DOHH2 (cell line): Measurements from ENCODE around the gene SLC12A4.
"Not testable (repeated sequence)": the region's sequence is repeated elsewhere in the genome, so short reads cannot be mapped to it uniquely, and the experiment has no call there.

Experiments used
- H3F3A ChIP-seq: fragments of 200-600 bp; sonication (generic), shearing (Covaris generic); 2 replicates; pipeline ENCODE4 v1.6.0; 2016; ENCODE audit warnings: antibody characterized with exemption, mild to moderate bottlenecking; ENCODE audit not compliant: control insufficient read depth, insufficient read depth
- H3K27ac ChIP-seq: fragments of 200-600 bp; sonication (generic); 2 replicates; pipeline ENCODE4 v1.5.1; 2014; ENCODE audit warnings: low read depth, mild to moderate bottlenecking, low read length, moderate library complexity
- H3K27me3 ChIP-seq: fragments of 200-600 bp; sonication (generic); 2 replicates; pipeline ENCODE4 v1.6.1; 2014; ENCODE audit warnings: mild to moderate bottlenecking, low read length, mixed read lengths; ENCODE audit not compliant: control insufficient read depth
- H3K36me3 ChIP-seq: fragments of 200-600 bp; sonication (generic); 2 replicates; pipeline ENCODE4 v1.6.1; 2014; ENCODE audit warnings: mild to moderate bottlenecking, low read length, moderate library complexity, mixed read lengths; ENCODE audit not compliant: control insufficient read depth
- H3K4me1 ChIP-seq: fragments of 200-600 bp; sonication (generic); 2 replicates; pipeline ENCODE4 v1.6.1; 2014; ENCODE audit warnings: mild to moderate bottlenecking, low read length, mixed read lengths; ENCODE audit not compliant: control insufficient read depth
- H3K4me2 ChIP-seq: fragments of 200-600 bp; sonication (generic); 2 replicates; pipeline ENCODE4 v1.6.0; 2014; ENCODE audit warnings: mild to moderate bottlenecking, low read length, moderate library complexity
- H3K4me3 ChIP-seq: fragments of 200-600 bp; sonication (generic); 2 replicates; pipeline ENCODE4 v1.5.1; 2014; ENCODE audit warnings: mild to moderate bottlenecking, low read length, mixed read lengths
- H3K79me2 ChIP-seq: fragments of 200-600 bp; sonication (generic); 2 replicates; pipeline ENCODE4 v1.6.1; 2014; ENCODE audit warnings: mild to moderate bottlenecking, low read length, mixed read lengths; ENCODE audit not compliant: control insufficient read depth
- H3K9me2 ChIP-seq: fragments of 200-600 bp; sonication (generic); replicated peaks from 2 replicates; pipeline ENCODE4 v1.6.1; 2014; ENCODE audit warnings: mild to moderate bottlenecking, low read length, mixed read lengths; ENCODE audit not compliant: control insufficient read depth
- H3K9me3 ChIP-seq: fragments of 200-600 bp; sonication (generic); 2 replicates; pipeline ENCODE4 v1.6.1; 2014; ENCODE audit warnings: antibody characterized with exemption, low read length, mixed read lengths; ENCODE audit not compliant: control insufficient read depth, insufficient read depth
- H4K20me1 ChIP-seq: fragments of 200-600 bp; sonication (generic); 2 replicates; pipeline ENCODE4 v1.6.0; 2014; ENCODE audit warnings: low read depth, mild to moderate bottlenecking, antibody characterized with exemption, low read length, moderate library complexity; ENCODE audit not compliant: control insufficient read depth, insufficient read depth
- EZH2phosphoT487 ChIP-seq: fragments of 200-600 bp; sonication (generic); IDR thresholded peaks from 2 replicates; pipeline ENCODE4 v1.6.1; 2017; ENCODE audit warnings: borderline replicate concordance, mild to moderate bottlenecking, antibody characterized with exemption, low read length, moderate library complexity, mixed read lengths
- TF ChIP-seq, protein P1 (sequence below): fragments of 200-600 bp; sonication (generic); IDR thresholded peaks from one replicate; pipeline ENCODE4 v1.5.1; 2014; ENCODE audit warnings: antibody characterized with exemption, mild to moderate bottlenecking, low read depth, low read length; ENCODE audit not compliant: poor library complexity, severe bottlenecking

The SLC12A4 gene

DNA sequence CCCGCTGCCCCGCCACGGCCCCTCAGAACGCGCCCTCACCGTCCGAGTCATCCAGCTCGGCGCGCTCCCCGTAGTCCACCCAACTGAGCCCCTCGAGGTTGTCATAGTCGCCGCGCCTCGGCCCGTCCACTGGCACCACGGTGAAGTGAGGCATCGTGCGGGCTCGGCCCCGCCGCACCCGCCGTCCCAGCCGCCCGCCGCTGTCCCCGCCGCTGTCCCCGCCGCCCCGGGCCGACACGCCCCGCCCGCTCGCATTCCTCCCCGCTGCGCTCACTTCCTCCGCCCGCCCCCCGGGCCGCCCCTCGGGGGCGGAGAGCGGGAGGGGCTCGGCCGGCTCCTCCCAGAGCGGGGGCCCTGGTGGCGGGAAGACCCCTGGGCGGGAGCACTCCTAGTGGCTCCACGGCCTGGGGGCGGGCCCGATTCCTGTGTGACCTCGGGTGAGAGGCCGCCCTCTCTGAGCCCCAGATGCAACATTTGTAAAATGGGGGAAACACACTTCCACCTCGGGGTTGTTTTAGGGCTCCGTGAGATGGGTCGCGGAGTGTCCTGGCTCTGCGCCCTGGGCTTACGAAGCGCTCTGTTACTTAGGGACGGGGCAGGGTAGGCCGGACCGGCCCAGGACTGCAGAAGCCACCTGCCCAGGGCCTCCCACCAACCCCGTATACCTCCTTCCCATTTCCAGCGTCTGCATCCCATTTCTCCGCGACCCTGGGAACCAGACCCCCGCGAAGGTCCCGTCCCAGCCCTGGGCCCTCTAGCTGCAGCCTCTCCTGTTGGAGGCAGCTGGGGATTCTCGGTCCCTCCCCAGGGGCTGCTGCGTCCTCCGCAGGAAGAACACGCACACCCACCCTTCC lies at the start of gene SLC12A4:
Gene SLC12A4, minus strand, starts transcription at position 238 of the 854 bp plus-strand sequence. Its CDS starts 84 bp downstream, at position 154.
- Histone ChIP-seq H3K27ac (no peak within 1 kb of the TSS), H4K20me1 (0 out of 2 replicates have a peak, but pooled peaks cover 3% of the 10 kb centered on the region), H3K4me3 (peak within 1 kb of the TSS; percentile 75), H3K36me3 (no peaks in the 10 kb centered on the region), H3K9me2 (no peaks in the 10 kb centered on the region), H3K9me3 (no peaks in the 10 kb centered on the region), H3F3A (peaks cover 7% of the 10 kb centered on the region; the same call in 1 of the 2 replicates), H3K4me2 (peak within 1 kb of the TSS; percentile 94), H3K79me2 (0 out of 2 replicates have a peak, but pooled peaks cover 6% of the 10 kb centered on the region), H3K27me3 (no peaks in the 10 kb centered on the region), H3K4me1 (peaks cover 29% of the 10 kb centered on the region)
- TF ChIP-seq, protein P1, sequence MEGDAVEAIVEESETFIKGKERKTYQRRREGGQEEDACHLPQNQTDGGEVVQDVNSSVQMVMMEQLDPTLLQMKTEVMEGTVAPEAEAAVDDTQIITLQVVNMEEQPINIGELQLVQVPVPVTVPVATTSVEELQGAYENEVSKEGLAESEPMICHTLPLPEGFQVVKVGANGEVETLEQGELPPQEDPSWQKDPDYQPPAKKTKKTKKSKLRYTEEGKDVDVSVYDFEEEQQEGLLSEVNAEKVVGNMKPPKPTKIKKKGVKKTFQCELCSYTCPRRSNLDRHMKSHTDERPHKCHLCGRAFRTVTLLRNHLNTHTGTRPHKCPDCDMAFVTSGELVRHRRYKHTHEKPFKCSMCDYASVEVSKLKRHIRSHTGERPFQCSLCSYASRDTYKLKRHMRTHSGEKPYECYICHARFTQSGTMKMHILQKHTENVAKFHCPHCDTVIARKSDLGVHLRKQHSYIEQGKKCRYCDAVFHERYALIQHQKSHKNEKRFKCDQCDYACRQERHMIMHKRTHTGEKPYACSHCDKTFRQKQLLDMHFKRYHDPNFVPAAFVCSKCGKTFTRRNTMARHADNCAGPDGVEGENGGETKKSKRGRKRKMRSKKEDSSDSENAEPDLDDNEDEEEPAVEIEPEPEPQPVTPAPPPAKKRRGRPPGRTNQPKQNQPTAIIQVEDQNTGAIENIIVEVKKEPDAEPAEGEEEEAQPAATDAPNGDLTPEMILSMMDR, result peak; percentile 16
- no peak for TF ChIP-seq EZH2phosphoT487

DNA sequence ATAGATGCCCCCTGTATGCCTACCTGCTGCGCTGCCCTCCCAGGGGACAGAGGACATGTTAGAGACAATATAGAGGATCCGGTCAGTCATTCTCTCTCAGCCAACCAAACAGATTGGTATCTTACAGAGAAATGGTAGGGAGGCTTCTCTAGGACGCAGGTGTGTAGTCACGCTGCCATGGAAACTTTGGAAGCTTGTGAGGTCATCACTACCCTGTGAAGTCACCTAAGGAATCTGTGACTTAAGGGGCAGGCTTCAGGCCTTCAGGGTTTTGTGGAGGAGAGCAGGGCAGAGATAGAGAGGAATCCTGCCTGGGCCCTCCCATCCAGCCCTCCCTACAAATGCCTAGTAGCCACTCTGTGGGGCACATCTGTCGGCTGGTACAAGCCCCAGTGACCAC lies 47.2 kb upstream of the SLC12A4 start, which contains the start of gene DPEP2NB:
Gene DPEP2NB, minus strand, starts transcription at position 231 of the 400 bp plus-strand sequence. Its CDS starts 141 bp downstream, at position 90.
- no peak within 1 kb of the TSS for H3K27ac ChIP-seq
- H3K36me3 ChIP-seq, result no peaks in the 10 kb centered on the region
- 0 out of 2 replicates have a peak, but pooled peaks cover 3% of the 10 kb centered on the region for H3F3A ChIP-seq
- H3K4me3 ChIP-seq, result no peak within 1 kb of the TSS
- H3K9me2 ChIP-seq, result no peaks in the 10 kb centered on the region
- H3K4me2 ChIP-seq, result no peak within 1 kb of the TSS
- peaks cover 5% of the 10 kb centered on the region for H3K4me1 ChIP-seq
- no peaks in the 10 kb centered on the region for H4K20me1 ChIP-seq
- TF ChIP-seq, protein P1, result no peak
- TF ChIP-seq EZH2phosphoT487, result no peak
- no peaks in the 10 kb centered on the region for H3K27me3 ChIP-seq
- H3K9me3 ChIP-seq, result no peaks in the 10 kb centered on the region
- H3K79me2 ChIP-seq, result no peaks in the 10 kb centered on the region

DNA sequence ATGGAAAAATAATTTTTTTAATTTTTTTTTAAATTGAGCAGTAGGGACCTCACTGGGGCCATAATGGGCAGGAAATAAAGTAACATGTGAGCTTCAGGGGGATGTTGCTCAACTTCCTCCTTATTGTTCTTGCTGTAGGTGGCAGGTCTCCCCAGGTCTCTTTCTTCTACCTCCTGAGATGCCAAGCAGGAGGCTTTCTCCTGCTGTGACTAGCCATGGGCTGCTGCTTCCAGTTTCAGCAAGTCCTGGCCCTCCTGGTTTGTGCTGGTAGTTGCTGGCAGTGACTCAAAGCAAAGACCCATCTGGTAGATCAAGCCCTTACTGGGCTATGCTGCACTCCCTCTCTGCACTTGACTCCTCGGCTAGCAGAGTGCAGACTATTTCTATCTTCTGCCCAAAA lies 45.0 kb upstream of the SLC12A4 start:
- H3K27ac ChIP-seq, result no peak overlapping the region
- no peak overlapping the region for H3K4me3 ChIP-seq

DNA sequence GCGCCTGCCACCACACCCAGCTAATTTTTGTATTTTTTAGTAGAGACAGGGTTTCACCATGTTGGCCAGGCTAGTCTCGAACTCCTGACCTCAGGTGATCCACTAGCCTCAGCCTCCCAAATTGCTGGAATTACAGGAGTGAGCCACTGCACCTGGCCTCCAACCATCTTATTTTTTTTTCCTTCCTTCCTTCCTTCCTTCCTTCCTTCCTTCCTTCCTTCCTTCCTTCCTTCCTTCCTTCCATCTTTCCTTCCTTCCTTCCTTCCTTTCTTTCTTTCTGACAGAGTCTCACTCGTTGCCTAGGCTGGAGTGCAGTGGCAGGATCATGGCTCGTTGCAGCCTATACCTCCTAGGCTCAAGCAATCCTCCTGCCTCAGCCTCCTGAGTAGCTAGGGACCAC lies 41.4 kb upstream of the SLC12A4 start:
- not testable (repeated sequence) for H3K79me2 ChIP-seq, H3K9me3 ChIP-seq, H3K27ac ChIP-seq, H3K36me3 ChIP-seq, H3K4me2 ChIP-seq, H4K20me1 ChIP-seq, H3K4me3 ChIP-seq, H3K9me2 ChIP-seq, H3F3A ChIP-seq, H3K27me3 ChIP-seq
- H3K4me1 ChIP-seq, result peaks cover 17% of the 10 kb centered on the region

More for the DNA sequence above, 45.0 kb upstream of the SLC12A4 start:
- peaks cover 5% of the 10 kb centered on the region for H3K4me1 ChIP-seq
- H3K4me2 ChIP-seq, result no peak overlapping the region
- TF ChIP-seq, protein P1, result no peak
- TF ChIP-seq EZH2phosphoT487, result no peak
- no peaks in the 10 kb centered on the region for H3K27me3 ChIP-seq
- no peaks in the 10 kb centered on the region for H3K9me2 ChIP-seq
- H3F3A ChIP-seq, result no peaks in the 10 kb centered on the region
- H3K79me2 ChIP-seq, result no peaks in the 10 kb centered on the region
- no peaks in the 10 kb centered on the region for H4K20me1 ChIP-seq
- no peaks in the 10 kb centered on the region for H3K36me3 ChIP-seq
- H3K9me3 ChIP-seq, result no peaks in the 10 kb centered on the region
